Naive B cell (primary cell): ENCODE data around the gene TBC1D16. TPM values are rescaled to one million over a fixed set of nuclear protein-coding genes. Genes with fewer than 3 reads are reported as not detected.
A peak's percentile ranks its signal among the peaks of the same experiment; 100 is the strongest.

Source experiments
- ATAC-seq, 2 donors: fragments of 150-1000 bp; cut with Tn5 transposase; 2 replicates each; pipeline ENCODE4 v1.10.0; 2021; ENCODE audit warnings: low read depth in 2 of 2, mild to moderate bottlenecking in 2 of 2, moderate library complexity in 2 of 2
- DNase-seq: peaks from one replicate; pipeline ENCODE4 v3.0.0; 2022
- H3K27ac Mint-ChIP-seq, 6 donors: one replicate each; pipeline ENCODE4 v1.8.0; 2020 to 2022; ENCODE audit warnings: mild to moderate bottlenecking in 6 of 6, mixed read lengths in 6 of 6, moderate library complexity in 5 of 6, inconsistent platforms in 2 of 6
- H3K27me3 Mint-ChIP-seq, 3 donors: one replicate each; pipeline ENCODE4 v1.8.0; 2021 to 2022; ENCODE audit warnings: mixed read lengths in 3 of 3, mild to moderate bottlenecking in 1 of 3
- H3K36me3 Mint-ChIP-seq, 2 donors: one replicate each; pipeline ENCODE4 v1.8.0; 2020 to 2022; ENCODE audit warnings: mixed read lengths in 2 of 2, inconsistent platforms in 1 of 2, mild to moderate bottlenecking in 1 of 2
- H3K4me1 Mint-ChIP-seq, 3 donors: one replicate each; pipeline ENCODE4 v1.8.0; 2020 to 2022; ENCODE audit warnings: mixed read lengths in 3 of 3, inconsistent platforms in 1 of 3, mild to moderate bottlenecking in 1 of 3, moderate library complexity in 1 of 3
- H3K4me3 Mint-ChIP-seq, 8 donors: one replicate each; pipeline ENCODE4 v1.8.0; 2020 to 2022; ENCODE audit warnings: mild to moderate bottlenecking in 8 of 8, mixed read lengths in 8 of 8, moderate library complexity in 8 of 8, inconsistent platforms in 2 of 8
- H3K9me3 Mint-ChIP-seq, 7 donors: one replicate each; pipeline ENCODE4 v1.8.0; 2020 to 2022; ENCODE audit warnings: mixed read lengths in 7 of 7, mild to moderate bottlenecking in 5 of 7, inconsistent platforms in 2 of 7, moderate library complexity in 1 of 7
- polyA plus RNA-seq, 6 donors: library from polyadenylated mRNA; unstranded; fragments of 300-500 nt; fragmentation: Illumina TruSeq; gene quantifications; one replicate each; pipeline ENCODE4 v1.2.3, GENCODE V29; 2021; ENCODE audit warnings: low read depth in 6 of 6

The TBC1D16 gene
- polyA plus RNA-seq, 6 donors from 2014 or later: 0.31 to 2.6 (median 1.4) TPM; not detected in 1

GRCh38 chr17:80027043-80027435 is 8.6 kb downstream of the TBC1D16 start:
- Mint-ChIP-seq H3K4me1 (no peaks in the 10 kb centered on the region), H3K27me3 (peaks cover 0 to 5% (median 0%) of the 10 kb centered on the region in 3 donors), H3K9me3 (no peaks in the 10 kb centered on the region), H3K27ac (no peak overlapping the region), H3K36me3 (no peaks in the 10 kb centered on the region), H3K4me3 (no peak overlapping the region)
- ATAC-seq (no peak), DNase-seq (no peak)

DNA sequence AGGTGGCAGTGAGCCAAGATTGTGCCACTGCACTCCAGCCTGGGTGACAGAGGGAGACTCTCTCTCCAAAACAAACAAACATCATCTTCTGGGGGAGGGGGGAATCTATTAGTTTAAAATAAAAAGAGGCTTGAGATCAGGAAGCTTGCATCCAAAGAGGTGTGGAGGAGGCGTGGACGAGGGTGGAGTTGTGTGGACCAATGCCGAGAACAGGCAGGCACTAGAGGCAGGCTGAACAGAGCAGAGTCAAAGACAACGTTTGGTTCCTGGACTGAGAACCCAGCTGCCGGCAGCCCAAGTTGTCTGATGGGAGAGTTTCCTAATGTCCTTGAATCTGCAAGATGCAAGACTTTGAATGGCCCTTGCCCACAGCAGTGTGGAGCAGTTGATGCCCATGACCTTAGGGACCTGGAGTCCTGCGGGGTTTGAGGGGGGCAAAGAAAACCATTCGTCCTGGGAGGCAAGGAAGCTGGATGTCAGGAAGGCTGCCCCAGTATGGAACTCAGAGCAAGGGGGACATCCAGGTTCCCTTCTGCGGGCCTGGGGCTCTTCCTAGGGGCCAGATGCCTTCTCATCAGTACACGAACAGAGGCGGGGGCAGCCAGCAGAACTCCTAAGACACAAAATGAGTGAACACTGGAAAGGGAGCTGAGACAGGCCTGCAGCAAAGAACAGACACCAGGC is 9.2 kb downstream of the TBC1D16 start:
- Mint-ChIP-seq H3K9me3 (no peaks in the 10 kb centered on the region), H3K27ac (no peak overlapping the region), H3K4me3 (no peak overlapping the region), H3K36me3 (no peaks in the 10 kb centered on the region), H3K27me3 (peaks cover 0 to 5% (median 0%) of the 10 kb centered on the region in 3 donors), H3K4me1 (no peaks in the 10 kb centered on the region)
- ATAC-seq (no peak), DNase-seq (no peak)

DNA sequence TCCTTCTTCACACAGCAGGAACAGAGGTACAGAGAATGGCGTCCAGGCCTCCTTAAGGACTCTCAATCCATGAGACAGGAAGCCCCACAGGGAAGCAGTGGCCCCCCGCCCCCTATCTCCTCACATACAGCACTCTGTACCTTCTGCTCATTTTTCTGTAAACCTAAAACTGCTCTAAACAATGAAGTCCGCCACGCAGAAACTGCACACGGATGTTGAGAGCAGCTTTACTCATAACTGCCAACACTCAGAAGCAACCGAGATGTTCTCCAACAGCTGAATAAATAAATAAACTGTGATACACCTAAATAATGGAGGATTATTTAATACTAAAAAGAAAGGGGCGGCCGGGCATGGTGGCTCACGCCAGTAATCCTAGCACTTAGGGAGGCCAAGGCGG is 9.9 kb downstream of the TBC1D16 start:
- DNase-seq: no peak
- Mint-ChIP-seq H3K9me3 (no peaks in the 10 kb centered on the region), H3K36me3 (no peaks in the 10 kb centered on the region), H3K4me1 (no peaks in the 10 kb centered on the region), H3K27me3 (peaks cover 0 to 5% (median 0%) of the 10 kb centered on the region in 3 donors), H3K27ac (no peak overlapping the region), H3K4me3 (no peak overlapping the region)
- no peak for ATAC-seq

- DNase-seq: no peak
- Mint-ChIP-seq H3K27me3 (peaks cover 0 to 4% (median 0%) of the 10 kb centered on the region in 3 donors), H3K27ac (no peak overlapping the region), H3K36me3 (no peaks in the 10 kb centered on the region), H3K4me1 (no peaks in the 10 kb centered on the region), H3K4me3 (no peak overlapping the region), H3K9me3 (no peaks in the 10 kb centered on the region)
- ATAC-seq: no peak
Measured at GRCh38 chr17:80025140-80025539, 10.5 kb downstream of the TBC1D16 start.

- no peak for DNase-seq
- no peak for ATAC-seq
- Mint-ChIP-seq H3K9me3 (no peaks in the 10 kb centered on the region), H3K4me3 (no peak overlapping the region), H3K27ac (no peak overlapping the region), H3K4me1 (no peaks in the 10 kb centered on the region), H3K27me3 (no peaks in the 10 kb centered on the region), H3K36me3 (no peaks in the 10 kb centered on the region)
Measured at GRCh38 chr17:80024206-80024972, 11.3 kb downstream of the TBC1D16 start.

DNA sequence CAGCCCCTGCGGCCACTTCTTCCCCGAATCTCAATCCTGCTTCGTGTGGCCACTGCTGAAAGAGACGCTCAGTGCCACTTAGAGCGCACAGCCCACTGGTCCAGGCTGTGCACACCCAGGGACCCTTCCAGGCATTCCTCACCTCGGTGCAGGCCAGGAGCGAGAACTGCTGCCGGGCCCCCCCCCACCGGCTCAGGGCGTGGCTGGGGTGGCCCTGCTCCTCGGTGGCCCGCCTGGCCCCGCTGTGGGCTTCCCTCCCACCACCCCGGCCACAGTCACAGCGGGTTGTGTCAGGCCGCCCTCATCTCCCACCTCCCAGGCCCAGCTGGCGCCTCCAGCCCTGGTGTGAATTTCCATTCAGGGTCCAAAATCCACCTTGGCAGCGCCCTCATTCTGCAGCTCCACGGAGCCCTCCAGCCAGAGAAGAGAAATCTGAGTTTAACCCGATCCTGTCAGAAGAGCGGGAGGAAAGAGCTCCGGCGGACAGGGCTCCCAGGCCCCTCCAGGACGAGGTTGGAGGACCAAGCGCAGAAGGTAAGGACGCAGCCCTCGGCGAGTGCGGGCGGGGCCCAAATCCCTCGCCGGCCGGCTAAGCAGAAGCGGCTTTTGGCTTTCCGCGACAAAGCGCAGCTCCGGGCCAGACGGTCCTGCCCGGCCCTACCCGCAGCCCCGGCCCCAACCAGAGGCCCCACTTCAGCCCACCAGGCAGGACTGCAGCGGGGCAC is 12.0 kb downstream of the TBC1D16 start:
- no peaks in the 10 kb centered on the region for H3K27me3 Mint-ChIP-seq
- ATAC-seq: no peak
- no peak for DNase-seq
- no peaks in the 10 kb centered on the region for H3K36me3 Mint-ChIP-seq
- H3K9me3 Mint-ChIP-seq: no peaks in the 10 kb centered on the region
- no peak overlapping the region for H3K27ac Mint-ChIP-seq
- H3K4me1 Mint-ChIP-seq: no peaks in the 10 kb centered on the region
- no peak overlapping the region for H3K4me3 Mint-ChIP-seq

GRCh38 chr17:80021600-80021999 is 14.1 kb downstream of the TBC1D16 start:
- H3K9me3 Mint-ChIP-seq: no peaks in the 10 kb centered on the region

DNA sequence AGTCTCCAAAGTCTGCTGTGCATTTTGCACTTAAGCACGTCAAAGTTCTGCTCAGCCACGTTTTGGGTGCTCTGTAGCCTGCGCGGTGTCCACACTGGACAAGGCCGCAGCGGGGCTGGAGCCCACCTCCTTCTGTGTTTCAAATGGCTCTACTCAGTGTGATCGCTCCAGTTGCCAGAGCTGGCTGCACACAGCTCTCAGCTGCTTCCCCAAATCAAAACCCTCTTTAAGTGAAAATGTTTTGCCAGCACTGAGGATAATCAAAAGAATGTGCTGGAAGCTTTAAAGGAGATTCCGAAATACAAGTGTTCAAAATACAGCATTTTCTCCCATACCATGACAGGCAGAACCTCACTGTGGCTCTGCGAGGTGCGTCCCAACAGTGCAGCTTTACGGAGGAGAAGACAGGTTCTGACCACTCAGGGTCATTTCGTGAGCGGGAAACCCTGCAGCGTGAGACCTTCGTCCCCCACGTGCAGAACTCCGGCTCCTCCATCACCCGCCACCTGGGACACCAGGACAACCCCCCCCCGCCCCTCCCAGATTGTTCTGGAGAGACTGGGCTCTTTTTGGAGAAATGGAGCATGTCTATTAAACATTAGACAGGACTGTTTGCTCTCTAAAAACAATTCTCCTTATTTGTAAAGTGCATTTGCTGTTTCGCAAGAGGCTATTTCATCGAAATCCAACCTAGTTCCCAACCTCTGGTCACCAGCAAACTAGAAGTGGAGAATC is 16.6 kb downstream of the TBC1D16 start:
- H3K9me3 Mint-ChIP-seq: peaks cover 0 to 5% (median 0%) of the 10 kb centered on the region in 7 donors
- no peaks in the 10 kb centered on the region for H3K4me1 Mint-ChIP-seq
- H3K27me3 Mint-ChIP-seq: no peaks in the 10 kb centered on the region
- H3K36me3 Mint-ChIP-seq: no peaks in the 10 kb centered on the region
- no peak for DNase-seq
- no peak for ATAC-seq
- no peak overlapping the region for H3K27ac Mint-ChIP-seq
- H3K4me3 Mint-ChIP-seq: no peak overlapping the region

More at GRCh38 chr17:80021600-80021999, 14.1 kb downstream of the TBC1D16 start:
- Mint-ChIP-seq H3K4me1 (no peaks in the 10 kb centered on the region), H3K27me3 (no peaks in the 10 kb centered on the region), H3K4me3 (no peak overlapping the region), H3K36me3 (no peaks in the 10 kb centered on the region), H3K27ac (no peak overlapping the region)
- ATAC-seq: no peak
- DNase-seq: no peak

DNA sequence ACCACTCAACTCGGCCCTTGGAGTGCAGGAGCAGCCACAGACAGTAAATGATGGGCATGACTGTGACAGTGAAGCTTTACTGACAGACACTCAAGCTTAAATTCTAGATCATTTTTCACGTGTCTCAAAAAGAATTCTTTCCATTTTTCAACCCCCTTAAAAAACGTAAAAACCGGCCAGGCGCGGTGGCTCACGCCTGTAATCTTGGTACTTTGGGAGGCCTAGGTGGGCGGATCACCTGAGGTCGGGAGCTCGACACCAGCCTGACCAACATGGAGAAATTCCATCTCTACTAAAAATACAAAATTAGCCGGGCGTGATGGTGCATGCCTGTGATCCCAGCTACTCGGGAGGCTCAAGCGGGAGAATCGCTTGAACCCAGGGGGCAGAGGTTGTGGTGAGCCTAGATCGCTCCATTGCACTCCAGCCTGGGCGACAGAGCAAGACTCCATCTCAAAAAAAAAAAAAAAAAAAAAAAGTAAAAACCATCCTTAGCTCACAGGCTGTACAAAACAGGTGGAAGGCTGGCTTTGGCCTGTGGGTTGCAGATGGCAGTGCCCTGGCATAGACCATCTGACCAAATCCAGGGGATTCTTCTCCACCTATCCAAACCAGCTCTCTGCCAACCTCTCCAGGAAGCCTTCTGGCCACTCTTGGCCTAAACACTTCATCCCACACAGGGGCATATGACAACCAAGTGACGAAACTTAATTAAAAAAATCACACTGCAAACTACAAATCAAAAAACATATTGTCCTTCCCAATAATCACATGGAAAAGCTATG is 18.3 kb downstream of the TBC1D16 start:
- H3K4me3 Mint-ChIP-seq: no peak overlapping the region
- DNase-seq: no peak
- no peaks in the 10 kb centered on the region for H3K4me1 Mint-ChIP-seq
- H3K27me3 Mint-ChIP-seq: no peaks in the 10 kb centered on the region
- peaks cover 0 to 7% (median 0%) of the 10 kb centered on the region in 7 donors for H3K9me3 Mint-ChIP-seq
- H3K36me3 Mint-ChIP-seq: no peaks in the 10 kb centered on the region
- H3K27ac Mint-ChIP-seq: no peak overlapping the region
- ATAC-seq: no peak

- H3K27me3 Mint-ChIP-seq: no peaks in the 10 kb centered on the region
- no peak overlapping the region for H3K4me3 Mint-ChIP-seq
- H3K4me1 Mint-ChIP-seq: peaks cover 0 to 6% (median 5%) of the 10 kb centered on the region in 3 donors
- DNase-seq (no peak), ATAC-seq (no peak)
- H3K9me3 Mint-ChIP-seq: peaks cover 0 to 7% (median 0%) of the 10 kb centered on the region in 7 donors
- H3K27ac Mint-ChIP-seq: peak overlapping the region in 1 of 6 donors; percentile 44
- H3K36me3 Mint-ChIP-seq: no peaks in the 10 kb centered on the region
Measured at GRCh38 chr17:80012765-80013741, 22.6 kb downstream of the TBC1D16 start.

- H3K4me3 Mint-ChIP-seq: no peak overlapping the region
- DNase-seq: no peak
- H3K9me3 Mint-ChIP-seq: peaks cover 0 to 7% (median 0%) of the 10 kb centered on the region in 7 donors
- H3K4me1 Mint-ChIP-seq: peaks cover 0 to 6% (median 5%) of the 10 kb centered on the region in 3 donors
- H3K36me3 Mint-ChIP-seq: no peaks in the 10 kb centered on the region
- H3K27ac Mint-ChIP-seq: no peak overlapping the region
- no peaks in the 10 kb centered on the region for H3K27me3 Mint-ChIP-seq
- ATAC-seq: no peak
Measured at GRCh38 chr17:80011989-80012555, 23.6 kb downstream of the TBC1D16 start.
